NCI-H526 (cell line): ENCODE results near the gene RHO.

Source experiments
- DNase-seq, 2 experiments: peaks; one replicate each; lab custom pipeline; 2025; lab: John Stamatoyannopoulos, UW

The RHO gene

DNA sequence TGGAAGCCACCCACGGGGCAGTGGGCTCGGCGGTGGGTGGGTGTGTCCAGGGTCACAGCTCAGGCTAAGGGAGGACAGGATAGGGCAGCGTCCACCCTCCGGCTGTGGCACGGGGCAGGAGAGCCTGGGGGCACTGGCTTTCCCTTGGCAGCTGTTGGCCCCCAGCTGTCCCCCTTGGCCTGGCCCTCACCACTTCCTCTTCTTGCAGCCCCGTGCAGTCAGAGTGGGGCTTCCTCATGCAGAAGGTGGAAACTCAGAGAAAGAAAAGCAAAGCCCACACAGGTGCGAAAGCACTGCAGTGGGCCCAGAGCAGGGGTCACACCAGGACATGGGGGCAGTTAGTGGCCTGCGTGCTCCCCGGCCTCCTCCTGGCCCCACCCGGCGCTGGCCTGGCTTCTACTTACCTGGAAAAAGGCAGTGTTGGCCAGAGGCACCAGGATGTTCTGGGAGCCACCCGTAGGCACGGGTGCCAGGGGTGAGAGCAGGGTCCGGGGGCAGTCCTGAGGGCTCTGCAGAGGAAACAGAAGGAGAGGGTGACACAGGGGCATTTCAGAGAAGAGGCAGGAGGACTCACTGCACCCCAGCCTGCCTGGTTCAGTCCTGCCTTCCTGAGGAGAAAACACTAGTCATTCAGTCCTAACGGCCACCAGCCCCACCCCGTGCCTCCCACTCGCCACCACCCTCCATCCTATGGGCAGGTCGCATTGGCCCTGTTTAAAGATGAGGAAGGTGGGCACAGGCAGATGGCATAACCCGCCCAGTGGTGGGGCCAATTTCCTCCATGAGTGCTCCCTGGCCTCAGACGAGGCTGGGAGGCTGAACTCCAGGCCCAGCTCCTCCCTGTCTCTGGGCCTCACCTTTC, 49.7 kb downstream of the RHO start:
- DNase-seq: no peak

DNA sequence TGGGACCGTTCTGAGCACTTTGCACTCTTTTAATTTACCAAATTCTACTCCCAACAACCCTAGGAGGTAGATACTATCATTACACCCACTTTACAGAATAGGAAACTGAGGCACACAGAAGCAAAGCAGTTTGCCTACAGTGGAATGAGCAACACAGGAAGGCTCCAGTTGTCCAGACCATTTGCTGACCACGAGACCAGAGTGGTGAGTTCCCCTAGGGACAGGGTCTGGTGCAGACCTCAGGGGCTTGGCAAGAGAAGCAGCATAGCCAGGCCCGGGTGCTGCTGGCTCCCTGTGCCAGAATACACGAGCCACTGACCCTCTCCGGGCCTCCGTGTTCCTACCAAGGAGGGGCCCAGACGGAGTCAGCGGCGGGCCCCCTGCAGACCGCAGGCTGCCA, 51.6 kb downstream of the RHO start:
- DNase-seq: no peak

DNA sequence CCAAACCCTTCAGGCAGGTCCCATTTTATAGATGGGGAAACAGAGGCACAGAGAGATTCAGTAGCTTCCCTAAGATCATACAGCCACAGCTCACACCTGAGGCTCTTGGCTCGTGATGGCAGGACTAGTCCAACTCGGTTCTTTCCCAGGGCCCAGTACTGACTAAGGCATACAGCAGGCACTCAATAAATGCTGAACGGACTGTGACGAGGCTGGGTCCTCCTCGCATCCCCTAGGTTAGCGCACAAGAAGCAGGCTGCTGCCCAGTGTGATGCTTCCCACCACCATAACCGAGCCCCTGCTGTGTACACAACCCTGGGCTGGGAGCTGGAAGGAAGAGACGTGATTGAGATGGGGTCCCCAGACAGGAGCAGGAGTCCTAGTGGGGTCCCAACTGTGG, 53.2 kb downstream of the RHO start:
- no peak for DNase-seq

DNA sequence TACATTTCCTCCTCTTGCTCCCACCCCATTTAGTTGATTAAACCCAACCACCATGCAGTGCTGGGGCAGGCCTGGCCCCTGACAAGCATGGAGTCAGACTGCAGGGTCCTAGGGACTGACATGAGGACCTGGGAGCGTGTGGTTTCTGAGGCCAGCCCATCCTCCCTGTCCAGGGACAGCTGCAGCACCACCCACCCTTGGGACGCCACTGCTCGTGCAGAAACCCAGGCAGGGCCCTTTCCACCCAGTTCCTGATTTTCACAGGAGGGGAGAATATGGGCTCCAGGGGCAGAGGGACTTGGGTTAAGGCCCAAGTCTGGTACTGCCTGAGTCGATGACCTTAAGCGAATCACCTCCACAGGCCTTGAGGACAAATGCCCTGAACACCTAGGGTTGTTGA, 54.4 kb downstream of the RHO start:
- DNase-seq: no peak

DNA sequence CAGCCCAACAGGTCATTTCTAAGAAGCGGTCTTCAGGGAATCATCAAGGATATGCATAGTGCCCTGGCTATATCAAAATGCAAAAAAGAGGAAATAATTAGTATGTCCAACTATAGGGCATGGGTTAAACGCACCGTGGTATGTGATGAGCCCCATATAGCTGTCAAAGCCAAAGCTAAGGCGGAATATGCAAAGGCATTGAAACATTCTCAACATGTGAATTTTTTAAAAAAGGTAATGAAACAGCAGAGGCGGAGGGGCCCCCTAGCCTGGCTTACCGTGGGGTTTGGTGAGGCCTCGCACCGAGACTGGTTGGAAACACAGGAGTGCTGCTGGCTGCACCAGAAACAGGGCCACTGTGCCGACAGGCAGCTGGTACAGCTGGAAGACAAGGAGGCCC, 54.9 kb downstream of the RHO start:
- no peak for DNase-seq

DNA sequence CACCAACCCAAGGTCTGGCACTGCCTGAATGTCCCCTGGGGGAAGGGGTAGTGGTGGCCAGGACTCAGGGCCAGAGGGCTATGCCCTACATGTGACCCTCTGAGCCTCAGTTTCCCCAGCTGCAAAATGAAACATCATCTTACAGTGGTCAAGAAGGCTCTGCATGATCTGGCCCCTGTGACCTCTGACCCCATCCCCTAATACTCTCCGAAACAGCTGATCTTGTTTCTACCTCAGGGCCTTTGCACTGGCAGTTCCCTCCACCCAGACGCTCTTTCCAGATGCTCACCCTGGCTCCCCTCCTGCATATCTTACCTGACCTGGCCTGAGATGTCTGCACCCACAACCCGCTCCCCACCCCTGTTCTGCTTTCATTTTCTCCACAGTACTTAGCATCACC, 56.2 kb downstream of the RHO start:
- no peak for DNase-seq
